PC-9 (cell line): ENCODE data around the gene LCP1. TPM values are rescaled to one million over a fixed set of nuclear protein-coding genes. Genes with fewer than 3 reads are reported as not detected.
A peak's percentile ranks its signal among the peaks of the same experiment; 100 is the strongest.

Source experiments
- BruUV-seq: library from RNA; stranded (reverse); fragments of 400-500 nt; replicated peaks from 2 replicates; lab custom pipeline; 2021; lab: Mats Ljungman, UMichigan
- CTCF ChIA-PET: fragments of 300-600 bp; sonication (Branson Sonifier 250); formaldehyde crosslinking; loops from one replicate; lab custom pipeline; 2022; ENCODE audit warnings: antibody characterized with exemption; lab: Charles Lee
- POLR2A ChIA-PET: fragments of 300-600 bp; sonication (Branson Sonifier 250); formaldehyde crosslinking; loops from one replicate; lab custom pipeline; 2022; ENCODE audit warnings: antibody characterized with exemption; ENCODE audit not compliant: unreplicated experiment; lab: Charles Lee
- DNase-seq, 2 experiments: peaks; one replicate each; pipeline versions ENCODE4 v3.0.0 to v3.0.0-alpha.2; 2015 to 2022; ENCODE audit warnings: mixed read lengths in 1 of 2
- H2AFZ ChIP-seq: fragments of 200-600 bp; sonication (generic); 2 replicates; pipeline ENCODE4 v1.8.1; 2017; ENCODE audit warnings: antibody characterized with exemption
- H3F3A ChIP-seq: fragments of 200-600 bp; sonication (generic); 2 replicates; pipeline ENCODE4 v1.8.1; 2017; ENCODE audit warnings: antibody characterized with exemption, mild to moderate bottlenecking, low read depth; ENCODE audit not compliant: insufficient read depth
- H3K27ac ChIP-seq: fragments of 200-600 bp; sonication (generic); 2 replicates; pipeline ENCODE4 v1.6.1; 2016; ENCODE audit warnings: mixed run types
- H3K27me3 ChIP-seq: fragments of 200-600 bp; sonication (generic); 2 replicates; pipeline ENCODE4 v1.6.1; 2016; ENCODE audit warnings: low read depth, mixed run types; ENCODE audit not compliant: insufficient read depth
- H3K36me3 ChIP-seq: fragments of 200-600 bp; sonication (generic); 2 replicates; pipeline ENCODE4 v1.6.1; 2016; ENCODE audit warnings: low read depth, mixed run types
- H3K4me1 ChIP-seq: fragments of 200-600 bp; sonication (generic); replicated peaks from 2 replicates; pipeline ENCODE4 v1.6.1; 2016; ENCODE audit warnings: mixed run types; ENCODE audit not compliant: insufficient read depth
- H3K4me2 ChIP-seq: fragments of 200-600 bp; sonication (generic); 2 replicates; pipeline ENCODE4 v1.6.1; 2017; ENCODE audit warnings: mixed run types
- H3K4me3 ChIP-seq: fragments of 200-600 bp; sonication (generic); 2 replicates; pipeline ENCODE4 v1.6.1; 2016; ENCODE audit warnings: mixed run types
- H3K79me2 ChIP-seq: fragments of 200-600 bp; sonication (generic); 2 replicates; pipeline ENCODE4 v1.6.1; 2017; ENCODE audit warnings: low read depth, mixed run types
- H3K9me2 ChIP-seq: fragments of 200-600 bp; sonication (generic); 2 replicates; pipeline ENCODE4 v1.8.1; 2017; ENCODE audit warnings: mild to moderate bottlenecking; ENCODE audit not compliant: insufficient read depth
- H3K9me3 ChIP-seq: fragments of 200-600 bp; sonication (generic); 2 replicates; pipeline ENCODE4 v1.8.1; 2016; ENCODE audit warnings: low read depth; ENCODE audit not compliant: insufficient read depth
- H4K20me1 ChIP-seq: fragments of 200-600 bp; sonication (generic); 2 replicates; pipeline ENCODE4 v1.8.1; 2017; ENCODE audit not compliant: insufficient read depth
- EZH2 ChIP-seq: fragments of 200-600 bp; sonication (generic); IDR thresholded peaks from 2 replicates; pipeline ENCODE4 v1.8.0; 2017; ENCODE audit warnings: antibody characterized with exemption, low read depth
- intact Hi-C: fragments of 100-400 bp; cut with micrococcal nuclease; formaldehyde crosslinking; loops from one replicate; pipeline ENCODE4 v1.10.0; 2022; ENCODE audit not compliant: unreplicated experiment
- total RNA-seq: library from RNA; stranded (reverse); gene quantifications from 2 replicates; pipeline ENCODE4 v1.2.3, GENCODE V29; 2021
- TF ChIP-seq, protein P1 (sequence below): fragments of 200-600 bp; sonication (generic); conservative IDR thresholded peaks from 2 replicates; pipeline ENCODE4 v1.6.1; 2017; ENCODE audit warnings: mixed run types, antibody characterized with exemption, mild to moderate bottlenecking, moderate library complexity

LCP1 gene
- total RNA-seq, 1 experiment from 2014 or later, result 197 TPM

DNA sequence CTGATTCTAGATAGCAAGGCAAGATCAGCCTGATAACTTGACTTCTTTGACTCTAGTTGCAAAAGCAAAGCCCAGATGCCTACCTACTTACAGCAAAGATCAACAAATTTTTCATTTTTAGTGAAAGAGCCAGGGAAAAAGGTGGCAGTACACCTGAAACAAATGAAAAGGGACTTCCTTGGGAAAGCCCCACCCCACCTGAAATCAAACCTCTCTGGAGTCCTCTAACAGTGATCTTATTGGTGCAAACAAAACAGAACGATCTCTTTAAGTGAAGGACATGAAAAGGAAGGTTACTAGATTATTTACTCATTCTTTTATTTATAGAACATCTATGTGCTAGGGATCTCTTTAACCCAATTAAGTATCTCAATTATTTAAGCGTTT is 507 bp upstream of the LCP1 start:
- Histone ChIP-seq H4K20me1 (peaks cover 9% of the 10 kb centered on the region), H3K9me3 (no peaks in the 10 kb centered on the region), H3K79me2 (peaks cover 42% of the 10 kb centered on the region), H3K4me2 (peak overlapping the region; percentile 89), H3K4me1 (peaks cover 36% of the 10 kb centered on the region), H3F3A (peaks cover 12% of the 10 kb centered on the region), H3K27ac (peak overlapping the region; percentile 94), H3K27me3 (no peaks in the 10 kb centered on the region), H2AFZ (peak overlapping the region; percentile 82), H3K4me3 (peak overlapping the region; percentile 72), H3K36me3 (peaks cover 6% of the 10 kb centered on the region; the same call in 1 of the 2 replicates), H3K9me2 (no peaks in the 10 kb centered on the region; the same call in 1 of the 2 replicates)
- peak; percentile 29 to 54 for DNase-seq
- TF ChIP-seq, protein P1, sequence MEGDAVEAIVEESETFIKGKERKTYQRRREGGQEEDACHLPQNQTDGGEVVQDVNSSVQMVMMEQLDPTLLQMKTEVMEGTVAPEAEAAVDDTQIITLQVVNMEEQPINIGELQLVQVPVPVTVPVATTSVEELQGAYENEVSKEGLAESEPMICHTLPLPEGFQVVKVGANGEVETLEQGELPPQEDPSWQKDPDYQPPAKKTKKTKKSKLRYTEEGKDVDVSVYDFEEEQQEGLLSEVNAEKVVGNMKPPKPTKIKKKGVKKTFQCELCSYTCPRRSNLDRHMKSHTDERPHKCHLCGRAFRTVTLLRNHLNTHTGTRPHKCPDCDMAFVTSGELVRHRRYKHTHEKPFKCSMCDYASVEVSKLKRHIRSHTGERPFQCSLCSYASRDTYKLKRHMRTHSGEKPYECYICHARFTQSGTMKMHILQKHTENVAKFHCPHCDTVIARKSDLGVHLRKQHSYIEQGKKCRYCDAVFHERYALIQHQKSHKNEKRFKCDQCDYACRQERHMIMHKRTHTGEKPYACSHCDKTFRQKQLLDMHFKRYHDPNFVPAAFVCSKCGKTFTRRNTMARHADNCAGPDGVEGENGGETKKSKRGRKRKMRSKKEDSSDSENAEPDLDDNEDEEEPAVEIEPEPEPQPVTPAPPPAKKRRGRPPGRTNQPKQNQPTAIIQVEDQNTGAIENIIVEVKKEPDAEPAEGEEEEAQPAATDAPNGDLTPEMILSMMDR, result no peak
- TF ChIP-seq EZH2, result no peak
- TSS peak; percentile 85 for BruUV-seq
- CTCF ChIA-PET, result no interaction called here
- intact Hi-C loops, result no loop called here
- POLR2A ChIA-PET, result interaction anchor here (0.6 to 1.0 kb wide), 5 partner anchors 8 to 494 kb away, joined by 7 to 15 read pairs (median 12); no protein-coding TSS in a partner anchor

DNA sequence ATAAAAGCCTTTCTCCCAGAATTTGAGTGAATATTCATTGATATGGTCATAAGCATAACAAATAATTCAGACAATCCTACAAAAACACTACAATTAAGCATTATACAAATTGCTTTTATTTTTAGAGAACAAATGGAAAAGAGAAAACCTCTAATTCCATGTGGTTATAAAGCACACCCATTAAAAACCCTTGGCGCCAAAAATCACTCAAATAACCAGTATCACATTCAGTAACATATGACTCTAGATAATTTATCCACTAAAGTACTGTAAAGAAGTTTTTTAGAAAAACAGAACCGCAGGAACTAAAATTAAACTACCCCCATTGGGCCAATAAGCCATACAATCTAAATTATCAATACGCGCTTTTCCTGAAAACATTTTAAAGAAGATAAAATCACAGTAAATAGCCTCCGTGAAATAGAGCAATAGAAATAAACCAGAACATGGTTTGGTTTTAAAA is 569 bp downstream of the LCP1 start:
- BruUV-seq, result no TSS peak

DNA sequence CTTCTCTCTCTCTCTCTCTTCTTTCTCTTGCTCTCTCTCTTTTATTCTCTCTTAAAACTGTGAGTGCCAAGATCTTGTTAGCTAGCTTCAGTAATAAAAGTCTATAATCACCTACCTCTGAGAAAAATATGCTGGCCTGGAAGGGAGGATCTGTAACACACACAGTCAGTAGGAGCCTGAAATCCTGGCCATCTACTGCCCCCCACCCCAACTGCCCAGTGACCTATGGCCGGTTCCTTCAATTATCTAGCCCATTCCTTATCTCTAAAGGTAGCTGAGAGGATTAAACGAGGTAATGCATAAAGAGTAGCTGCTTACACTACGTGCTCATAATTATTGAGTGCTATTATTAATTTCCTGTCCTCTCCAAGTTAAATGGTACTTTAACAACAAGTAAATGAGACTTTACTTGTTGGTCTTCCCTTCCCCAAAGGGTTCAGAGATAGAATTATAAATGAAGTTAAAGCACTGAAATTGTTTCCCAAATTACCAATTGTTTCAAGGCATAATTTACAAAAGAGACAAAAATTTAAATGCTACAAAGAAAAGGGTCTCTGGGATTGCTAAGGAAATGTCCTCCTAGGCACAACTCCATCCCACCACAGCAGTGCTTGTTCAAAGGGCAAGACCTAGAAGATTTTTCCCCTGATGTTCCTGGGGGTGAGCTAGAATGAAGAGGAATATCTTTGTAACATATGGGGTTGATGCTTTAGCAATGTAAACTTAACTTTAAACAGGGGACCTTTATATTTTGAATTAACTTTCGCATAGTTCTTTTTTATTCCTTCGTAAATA is 1.8 kb downstream of the LCP1 start:
- TF ChIP-seq, protein P1, result no peak
- no peak for TF ChIP-seq EZH2
- no peak for DNase-seq
- no peaks in the 10 kb centered on the region; the same call in 1 of the 2 replicates for H3K9me2 ChIP-seq
- no peak overlapping the region for H3K27ac ChIP-seq
- peak overlapping the region; percentile 72 for H3K4me3 ChIP-seq
- H3K79me2 ChIP-seq, result peaks cover 65% of the 10 kb centered on the region
- peaks cover 36% of the 10 kb centered on the region for H3K4me1 ChIP-seq
- peaks cover 6% of the 10 kb centered on the region; the same call in 1 of the 2 replicates for H3K36me3 ChIP-seq
- ChIA-PET POLR2A (no interaction called here), CTCF (no interaction called here)
- peaks cover 26% of the 10 kb centered on the region for H4K20me1 ChIP-seq
- BruUV-seq, result no TSS peak
- H3F3A ChIP-seq, result peaks cover 12% of the 10 kb centered on the region
- H3K4me2 ChIP-seq, result peak overlapping the region; percentile 89
- no peak overlapping the region for H2AFZ ChIP-seq
- intact Hi-C loops, result no loop called here
- no peaks in the 10 kb centered on the region for H3K9me3 ChIP-seq
- H3K27me3 ChIP-seq, result no peaks in the 10 kb centered on the region

More for the DNA sequence above, 569 bp downstream of the LCP1 start:
- no peak for DNase-seq
- H3K4me1 ChIP-seq, result peaks cover 36% of the 10 kb centered on the region
- H4K20me1 ChIP-seq, result peaks cover 14% of the 10 kb centered on the region
- no peaks in the 10 kb centered on the region for H3K27me3 ChIP-seq
- H2AFZ ChIP-seq, result peak overlapping the region; percentile 82
- CTCF ChIA-PET, result interaction anchor here (0.5 kb wide), 1 partner anchor 916 kb away, joined by 4 read pairs; no protein-coding TSS in a partner anchor
- peak overlapping the region; percentile 72 for H3K4me3 ChIP-seq
- POLR2A ChIA-PET, result interaction anchor here (0.7 to 1.0 kb wide), 4 partner anchors 29 to 402 kb away, joined by 4 to 34 read pairs (median 24); no protein-coding TSS in a partner anchor
- H3K79me2 ChIP-seq, result peaks cover 53% of the 10 kb centered on the region
- intact Hi-C loops, result no loop called here
- H3K9me3 ChIP-seq, result no peaks in the 10 kb centered on the region
- no peaks in the 10 kb centered on the region; the same call in 1 of the 2 replicates for H3K9me2 ChIP-seq
- H3K36me3 ChIP-seq, result peaks cover 6% of the 10 kb centered on the region; the same call in 1 of the 2 replicates
- peaks cover 12% of the 10 kb centered on the region for H3F3A ChIP-seq
- peak overlapping the region; percentile 94 for H3K27ac ChIP-seq
- peak overlapping the region; percentile 89 for H3K4me2 ChIP-seq
- no peak for TF ChIP-seq EZH2
- TF ChIP-seq, protein P1, result no peak
